Cerebellar nuclear complex (tissue), 1 donor: ENCODE data around the gene FAHD2B.
"Not testable (repeated sequence)": the region's sequence is repeated elsewhere in the genome, so short reads cannot be mapped to it uniquely, and the experiment has no call there.

Experiments used
- DNase-seq, 2 experiments: peaks; one replicate each; lab custom pipeline; 2025; lab: John Stamatoyannopoulos, UW

The FAHD2B gene, protein sequence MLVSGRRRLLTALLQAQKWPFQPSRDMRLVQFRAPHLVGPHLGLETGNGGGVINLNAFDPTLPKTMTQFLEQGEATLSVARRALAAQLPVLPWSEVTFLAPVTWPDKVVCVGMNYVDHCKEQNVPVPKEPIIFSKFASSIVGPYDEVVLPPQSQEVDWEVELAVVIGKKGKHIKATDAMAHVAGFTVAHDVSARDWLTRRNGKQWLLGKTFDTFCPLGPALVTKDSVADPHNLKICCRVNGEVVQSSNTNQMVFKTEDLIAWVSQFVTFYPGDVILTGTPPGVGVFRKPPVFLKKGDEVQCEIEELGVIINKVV

DNA sequence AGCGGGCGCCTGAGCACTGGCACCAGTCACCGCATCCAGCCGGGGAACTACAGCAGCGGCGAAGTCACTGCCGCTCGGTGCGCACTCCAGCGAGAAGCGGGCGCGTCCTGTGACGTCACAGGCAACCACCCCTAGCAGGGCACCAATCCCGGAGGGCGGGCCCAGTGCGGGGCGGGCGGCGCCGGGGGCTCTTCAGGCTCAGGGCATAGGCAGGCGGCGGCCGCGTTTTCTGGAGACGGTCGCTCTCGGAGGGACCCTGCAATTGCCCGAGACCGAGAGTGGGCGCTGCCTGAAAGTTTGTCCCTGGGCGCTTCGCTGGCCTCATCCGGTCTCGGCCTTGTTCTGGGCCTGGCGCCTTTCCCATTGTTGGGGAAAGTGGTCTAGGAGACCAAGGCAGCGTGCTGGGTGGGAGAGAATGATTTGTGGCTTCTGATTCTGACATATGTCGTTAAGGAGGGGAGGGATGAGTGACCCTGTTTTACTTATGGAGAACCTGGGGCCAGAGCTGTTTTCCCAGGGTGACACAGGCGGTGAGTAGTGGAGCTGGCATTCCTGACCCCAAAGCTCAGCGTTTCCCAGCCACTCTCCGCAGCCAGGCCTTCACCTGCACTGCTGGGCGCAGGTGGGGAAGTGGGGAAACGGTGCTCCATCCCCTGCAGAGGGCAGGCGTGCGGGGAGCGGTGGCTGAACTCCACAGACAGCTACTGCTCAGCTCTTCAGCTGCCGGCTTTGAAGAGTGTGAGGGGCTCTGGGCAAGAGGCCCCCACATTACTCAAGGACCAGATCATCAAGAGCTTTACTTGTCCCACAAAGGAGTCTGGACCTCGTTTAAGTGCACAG, at the start of gene FAHD2B:
Gene FAHD2B (minus strand): TSS at position 111 of the 840 bp plus-strand sequence. CDS start 3,176 bp downstream, outside the sequence.
- DNase-seq: peak in 1 of 2 experiments; percentile 9

DNA sequence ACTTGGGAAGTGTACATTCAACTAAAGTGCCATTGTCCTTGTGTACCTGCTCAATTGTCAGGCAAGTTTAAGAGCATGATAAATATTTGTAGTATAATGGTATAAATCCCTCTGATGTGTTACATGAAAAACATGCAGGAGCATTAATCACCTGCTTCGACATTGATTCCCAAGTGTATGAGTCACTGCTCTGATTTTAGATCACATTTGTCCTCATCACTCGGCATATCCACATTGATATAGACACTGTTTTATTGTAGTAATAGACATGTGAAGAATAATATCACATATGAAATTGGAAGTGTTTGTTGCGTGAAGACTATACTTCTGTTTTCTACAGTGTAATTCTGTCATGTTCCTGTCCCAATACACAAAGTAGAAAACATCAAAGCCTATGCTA, 49.3 kb upstream of the FAHD2B start:
- DNase-seq: not testable (repeated sequence)

DNA sequence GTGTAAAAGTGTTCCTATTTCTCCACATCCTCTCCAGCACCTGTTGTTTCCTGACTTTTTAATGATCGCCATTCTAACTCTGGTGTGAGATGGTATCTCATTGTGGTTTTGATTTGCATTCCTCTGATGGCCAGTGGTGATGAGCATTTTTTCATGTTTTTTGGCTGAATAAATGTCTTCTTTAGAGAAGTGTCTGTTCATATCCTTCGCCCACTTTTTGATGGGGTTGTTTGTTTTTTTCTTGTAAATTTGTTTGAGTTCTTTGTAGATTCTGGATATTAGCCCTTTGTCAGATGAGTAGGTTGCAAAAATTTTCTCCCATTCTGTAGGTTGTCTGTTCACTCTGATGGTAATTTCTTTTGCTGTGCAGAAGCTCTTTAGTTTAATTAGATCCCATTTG, 34.4 kb upstream of the FAHD2B start:
- DNase-seq: not testable (repeated sequence)

DNA sequence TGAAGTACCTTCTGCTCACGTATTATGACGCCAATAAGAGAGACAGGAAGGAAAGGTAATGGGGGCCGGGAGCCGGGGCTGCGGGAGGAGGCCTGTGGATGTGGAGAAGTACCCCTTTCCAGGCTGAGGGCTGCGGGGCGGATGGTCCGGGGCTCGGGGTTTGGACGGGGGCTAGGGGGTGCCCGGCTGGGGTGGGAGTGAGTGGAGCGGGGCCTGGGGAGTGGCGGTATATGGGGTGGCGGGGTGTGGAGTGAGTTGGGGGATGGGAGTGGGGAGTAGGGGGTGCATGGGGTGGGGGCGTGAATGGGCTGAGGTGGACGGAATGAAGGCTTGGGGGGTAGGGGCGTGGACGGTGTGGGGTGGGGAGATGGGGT, 19.2 kb upstream of the FAHD2B start:
- DNase-seq: not testable (repeated sequence)

DNA sequence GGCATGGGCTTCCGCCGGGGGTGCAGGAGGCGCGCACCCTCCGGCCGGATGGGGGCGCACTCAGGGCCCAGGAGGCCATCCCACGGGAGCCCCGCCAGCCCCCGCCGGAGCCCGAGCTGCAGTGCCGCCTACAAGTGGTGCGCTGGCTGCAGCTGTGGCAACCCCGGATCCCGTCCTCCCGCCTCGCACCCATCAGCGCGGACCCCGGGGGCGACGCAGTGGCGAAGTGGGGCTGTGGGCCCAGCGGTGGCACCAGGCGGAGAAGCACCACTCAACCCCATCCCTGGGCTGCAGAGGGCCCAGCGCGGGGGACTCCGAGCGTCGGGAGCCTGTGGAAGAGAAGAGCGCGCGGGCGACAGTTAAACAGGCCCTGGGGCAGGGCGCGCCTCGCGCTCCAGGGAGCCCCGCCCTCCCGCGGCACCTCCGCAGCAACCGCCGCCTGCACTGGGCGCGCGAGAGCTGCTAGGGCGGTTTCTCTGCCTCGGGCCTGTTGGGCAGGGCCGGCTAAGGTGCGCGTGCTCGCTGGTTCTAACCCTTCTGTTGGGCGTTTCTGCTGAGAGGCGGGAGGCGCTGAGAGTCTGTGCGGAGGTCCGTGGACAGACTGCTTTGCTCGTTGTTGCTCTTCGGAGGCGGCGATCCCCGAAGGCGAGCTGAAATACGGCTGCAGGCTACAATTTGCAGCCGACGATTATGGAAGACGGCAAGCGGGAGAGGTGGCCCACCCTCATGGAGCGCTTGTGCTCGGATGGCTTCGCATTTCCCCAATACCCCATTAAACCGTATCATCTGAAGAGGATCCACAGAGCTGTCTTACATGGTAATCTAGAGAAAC, 18.6 kb upstream of the FAHD2B start, which contains the start of gene ANKRD36:
Gene ANKRD36 (plus strand): TSS at position 104 of the 832 bp plus-strand sequence. CDS start 587 bp downstream, at position 691.
- not testable (repeated sequence) for DNase-seq

DNA sequence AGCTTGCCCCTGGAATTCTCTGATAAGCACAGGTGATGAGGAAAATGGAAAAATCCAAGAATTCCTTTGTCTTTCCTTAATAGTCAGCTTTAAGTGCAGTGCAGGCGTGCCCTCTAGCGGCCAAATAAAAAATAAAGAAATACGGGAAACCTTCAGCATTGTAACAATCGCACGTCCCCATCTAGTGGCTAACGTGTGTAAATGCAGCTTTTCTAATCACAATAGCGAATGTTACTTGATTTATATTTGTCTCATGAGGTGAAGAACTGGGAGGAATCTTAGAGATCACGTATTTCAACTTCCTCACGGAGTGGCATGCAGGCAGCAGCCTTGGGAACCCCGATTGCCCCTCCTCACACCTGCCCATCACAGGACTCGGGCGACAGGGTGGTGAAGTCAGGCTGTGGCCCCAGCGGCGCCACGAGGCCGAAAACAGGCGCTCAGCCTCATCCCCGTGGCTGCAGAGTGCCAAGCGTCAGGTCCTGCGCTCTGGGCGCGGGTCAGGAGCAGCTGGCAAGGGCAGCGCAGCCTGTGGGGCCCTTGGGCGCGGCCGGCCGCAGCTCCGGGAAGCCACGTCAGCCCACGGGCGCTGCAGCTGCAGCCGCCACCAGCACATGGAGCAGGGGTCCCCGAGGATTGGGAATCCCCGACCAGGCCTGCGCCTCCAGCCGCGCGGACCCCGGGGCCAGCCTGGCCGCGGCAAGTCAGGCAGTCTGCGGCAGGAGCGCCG, 17.8 kb upstream of the FAHD2B start:
- DNase-seq: not testable (repeated sequence)

DNA sequence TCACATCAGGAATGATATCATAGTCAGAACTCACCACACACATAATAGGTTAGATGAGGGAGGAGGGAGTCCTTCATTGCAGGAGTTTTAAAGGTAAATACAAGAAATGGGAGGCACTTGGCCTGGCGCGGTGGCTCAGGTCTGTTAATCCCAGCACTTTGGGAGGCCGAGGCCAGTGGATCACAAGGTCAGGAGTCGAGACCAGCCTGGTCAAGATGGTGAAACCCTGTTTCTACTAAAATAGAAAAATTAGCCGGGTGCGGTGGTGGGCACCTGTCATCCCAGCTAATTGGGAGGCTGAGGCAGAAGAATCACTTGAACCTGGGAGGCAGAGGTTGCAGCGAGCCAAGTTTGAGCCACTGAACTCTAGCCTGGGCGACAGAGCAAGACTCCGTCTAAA, 16.6 kb upstream of the FAHD2B start:
- not testable (repeated sequence) for DNase-seq

DNA sequence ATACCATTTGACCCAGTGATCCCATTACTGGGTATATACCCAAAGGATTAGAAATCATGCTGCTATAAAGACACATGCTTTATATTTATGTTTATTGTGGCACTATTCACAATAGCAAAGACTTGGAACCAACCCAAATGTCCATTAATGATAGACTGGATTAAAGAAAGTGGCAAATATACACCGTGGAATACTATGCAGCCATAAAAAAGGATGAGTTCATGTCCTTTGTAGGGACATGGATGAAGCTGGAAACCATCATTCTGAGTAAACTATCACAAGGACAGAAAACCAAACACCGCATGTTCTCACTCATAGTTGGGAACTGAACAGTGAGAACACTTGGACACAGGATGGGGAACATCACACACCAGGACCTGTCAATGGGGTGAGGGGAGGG, 12.2 kb upstream of the FAHD2B start:
- DNase-seq: not testable (repeated sequence)

DNA sequence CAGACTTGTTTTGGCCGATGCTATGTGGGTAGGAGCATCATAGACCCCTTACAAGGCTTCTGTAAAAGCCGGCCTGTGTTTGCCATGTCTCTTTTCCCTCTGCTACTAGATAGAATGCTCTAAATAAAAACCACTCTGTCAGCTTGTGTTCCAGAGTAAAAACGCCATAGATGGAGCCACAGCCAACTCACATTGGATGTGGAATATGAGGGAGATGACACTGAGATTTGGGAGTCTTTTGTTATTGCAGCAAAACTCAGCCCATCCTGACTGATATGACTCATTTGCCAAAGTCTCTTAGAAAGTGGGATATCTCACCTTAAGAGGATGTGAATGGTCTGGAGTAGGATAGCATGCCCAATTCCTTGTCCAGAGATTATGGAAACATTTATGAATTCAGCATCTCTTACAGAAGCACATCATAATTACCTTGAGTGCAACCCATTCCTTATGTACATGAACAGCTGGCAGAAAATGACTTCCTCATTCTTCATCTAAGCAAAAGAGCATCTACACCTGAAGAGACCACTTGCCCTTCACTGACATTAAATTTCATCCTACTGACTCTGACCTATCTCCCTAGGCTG, 4.2 kb upstream of the FAHD2B start:
- not testable (repeated sequence) for DNase-seq

DNA sequence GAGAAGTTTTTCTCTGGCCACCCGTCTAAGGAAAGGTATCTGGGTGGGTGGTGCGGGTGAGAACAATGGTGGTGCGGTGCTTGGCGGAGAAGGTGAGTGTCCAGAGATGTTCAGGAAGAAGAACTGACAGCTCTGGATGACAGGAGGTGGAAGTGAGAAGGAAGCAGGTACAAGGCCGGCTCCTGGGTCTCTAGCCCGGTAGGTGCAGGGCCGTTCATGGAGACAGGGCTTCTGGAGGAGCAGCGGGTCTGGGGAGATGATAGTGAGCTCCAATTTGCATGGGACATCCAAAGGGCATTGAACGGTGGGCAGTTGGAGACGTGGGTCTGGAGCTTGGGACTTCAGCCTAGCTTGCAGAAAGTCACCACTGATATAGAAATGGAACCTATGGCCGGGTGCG, 979 bp upstream of the FAHD2B start:
- no peak for DNase-seq

DNA sequence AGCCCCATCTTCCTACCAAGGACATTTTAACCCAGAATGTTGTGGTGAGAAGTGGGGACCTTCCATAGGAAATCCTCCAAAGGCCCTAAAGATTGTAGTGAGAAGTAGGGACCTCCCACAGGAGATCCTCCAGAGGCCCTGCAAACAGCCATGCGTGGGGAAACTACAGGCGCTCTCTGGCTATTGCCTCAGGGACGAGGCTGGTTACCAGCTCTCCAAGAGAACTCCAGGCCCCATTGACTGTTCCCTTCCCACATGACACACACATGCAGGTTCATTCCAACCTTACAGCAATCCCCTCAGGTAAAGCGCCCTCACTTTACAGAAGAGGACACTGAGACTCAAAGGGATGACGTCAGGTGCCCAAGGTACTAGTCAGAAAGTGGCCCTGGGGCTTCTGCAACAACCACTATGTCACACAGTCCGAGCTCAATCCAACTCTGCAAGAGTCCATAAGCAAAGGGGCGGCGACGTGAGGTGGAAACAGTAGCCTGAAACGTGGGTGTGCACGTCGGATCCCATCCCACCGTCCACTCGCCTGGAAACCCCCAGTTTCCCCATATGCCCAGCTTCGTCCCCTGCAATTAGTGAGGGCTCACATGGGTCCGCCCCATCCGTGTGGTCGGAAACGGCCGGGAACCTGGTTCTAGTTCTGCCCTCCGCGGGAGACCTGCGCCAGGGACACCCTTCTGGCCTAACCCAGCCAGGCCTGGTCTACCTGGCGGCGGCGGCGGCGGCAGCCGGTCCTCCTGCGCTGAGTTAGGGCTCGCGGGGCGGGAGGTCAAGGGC, 505 bp downstream of the FAHD2B start:
- not testable (repeated sequence) for DNase-seq

DNA sequence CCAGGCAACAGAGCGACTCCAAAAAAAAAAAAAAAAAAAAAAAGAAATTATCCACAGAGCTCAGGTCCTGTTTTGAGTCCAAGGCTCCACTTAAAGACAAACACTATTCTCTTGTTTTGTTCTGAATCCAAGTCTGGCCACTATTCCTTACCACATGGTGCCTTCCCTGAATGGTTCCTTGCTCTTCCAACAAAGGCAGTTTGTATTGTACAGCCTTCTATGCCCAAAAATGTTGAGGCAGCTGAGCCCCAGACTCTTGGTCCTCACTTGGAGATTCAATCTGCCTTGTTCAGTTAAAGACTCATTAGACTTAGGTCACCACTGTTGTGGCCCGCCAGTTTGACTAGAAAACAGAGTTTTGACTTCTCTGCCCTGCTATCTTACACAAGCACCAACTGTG, 1.7 kb downstream of the FAHD2B start:
- DNase-seq: not testable (repeated sequence)

DNA sequence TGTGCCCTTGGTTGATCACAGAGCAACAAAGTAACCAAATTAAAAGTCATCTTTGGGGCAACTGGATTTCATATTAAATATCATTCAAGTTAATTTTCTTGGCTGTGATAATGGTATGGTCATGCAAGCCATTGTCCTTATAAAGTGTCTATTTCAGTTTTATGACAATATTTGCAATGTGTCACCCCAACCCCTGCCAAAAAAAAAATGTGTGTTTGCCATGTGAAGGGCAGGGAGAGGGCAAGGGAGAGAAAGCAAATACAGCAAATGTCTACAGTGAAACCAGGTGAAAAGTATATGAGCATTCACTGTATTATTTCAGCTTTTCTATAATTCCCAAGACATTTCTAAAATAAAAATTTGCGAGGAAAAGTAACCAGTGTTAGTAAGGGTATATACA, 6.0 kb downstream of the FAHD2B start:
- DNase-seq: not testable (repeated sequence)

DNA sequence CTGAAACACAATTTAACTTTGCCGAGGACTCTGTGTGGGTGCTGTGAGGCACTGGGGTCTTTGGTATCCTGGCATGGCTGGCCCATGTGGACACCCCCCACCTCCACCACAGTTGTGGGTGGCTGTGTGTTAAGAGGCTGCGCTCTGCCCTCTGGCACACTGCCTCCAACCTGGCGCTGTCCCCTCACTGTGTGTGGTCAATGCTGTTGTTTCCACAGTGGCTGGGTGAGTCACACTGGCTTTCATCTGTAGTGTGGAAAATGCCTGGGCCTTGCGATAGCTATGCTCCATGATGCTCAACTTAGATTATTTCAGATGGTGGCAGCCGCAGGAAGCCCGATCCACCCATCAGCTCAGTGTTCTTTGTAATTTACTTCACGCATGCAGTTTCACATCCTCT, 9.6 kb downstream of the FAHD2B start:
- DNase-seq: not testable (repeated sequence)

DNA sequence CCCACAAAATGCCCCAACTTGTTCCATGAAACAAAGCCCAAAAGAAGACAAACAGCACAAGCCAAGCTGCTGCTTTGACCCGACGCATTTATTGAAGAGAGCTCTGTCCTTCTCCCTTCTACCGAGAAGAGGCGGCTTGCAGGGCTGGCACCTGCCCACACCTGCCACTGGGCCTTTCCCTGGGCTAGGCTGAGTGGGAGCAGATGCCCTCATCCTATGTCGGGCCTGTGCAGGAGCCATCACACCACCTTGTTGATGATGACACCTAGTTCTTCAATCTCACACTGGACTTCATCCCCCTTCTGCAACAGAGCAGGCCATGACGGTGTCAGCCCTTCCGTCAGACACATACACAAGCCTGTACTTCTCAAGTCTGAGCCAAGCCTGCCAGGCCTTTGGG, 11.2 kb downstream of the FAHD2B start:
- DNase-seq: not testable (repeated sequence)

DNA sequence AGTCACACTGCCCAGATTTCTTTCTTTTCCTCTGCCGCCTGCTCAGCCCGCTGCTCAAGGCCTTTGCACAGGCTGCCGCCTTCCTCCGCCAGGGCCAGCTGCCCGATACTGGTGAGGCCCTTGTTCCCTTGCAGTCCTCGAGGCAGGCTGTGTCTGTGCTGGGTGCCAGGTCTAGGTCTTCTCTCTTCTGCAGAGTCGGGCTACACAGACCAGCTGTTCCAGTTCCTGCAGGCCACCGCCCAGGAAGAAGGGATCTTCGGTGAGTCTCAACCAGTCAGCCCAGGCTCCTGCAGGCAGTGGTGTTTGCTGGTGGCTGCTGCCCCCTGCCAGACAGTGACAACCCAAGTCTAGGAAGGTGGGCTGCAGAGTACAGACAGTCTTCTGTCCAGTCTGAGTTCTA, 12.5 kb downstream of the FAHD2B start:
- DNase-seq: not testable (repeated sequence)

DNA sequence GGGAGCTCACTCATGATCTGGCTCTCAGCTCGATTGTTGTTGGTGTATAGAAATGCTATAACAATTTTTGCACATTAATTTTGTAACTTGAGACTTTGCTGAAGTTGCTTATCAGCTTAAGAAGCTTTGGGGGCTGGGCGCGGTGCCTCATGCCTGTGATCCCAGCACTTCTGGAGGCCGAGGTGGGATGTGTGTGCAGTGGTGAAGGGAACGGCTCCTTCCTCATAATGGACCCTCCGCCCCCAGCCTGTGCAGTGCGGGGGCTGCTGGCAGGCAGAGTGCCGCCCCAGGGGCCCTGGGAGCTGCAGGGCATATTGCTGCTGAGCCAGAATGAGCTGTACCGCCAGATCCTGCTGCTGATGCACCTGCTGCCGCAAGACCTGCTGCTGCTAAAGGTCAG, 13.8 kb downstream of the FAHD2B start:
- DNase-seq: not testable (repeated sequence)

DNA sequence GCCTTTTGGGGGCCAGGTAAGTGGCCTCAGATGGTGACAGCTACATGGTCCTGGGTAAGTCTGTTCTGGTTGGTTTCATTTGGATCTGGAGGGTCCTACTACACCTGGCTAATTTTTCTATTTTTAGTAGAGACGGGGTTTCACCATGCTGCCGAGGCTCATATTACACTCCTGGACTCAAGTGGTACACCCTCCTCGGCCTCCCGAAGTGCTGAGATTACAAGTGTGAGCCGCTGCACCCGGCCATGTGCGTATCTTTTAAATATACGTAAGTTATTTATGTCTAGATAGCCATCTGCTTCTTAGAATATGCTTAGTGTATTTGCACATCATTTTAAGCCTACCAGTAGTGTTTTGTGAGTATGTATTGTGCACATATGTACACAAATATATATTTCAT, 17.5 kb downstream of the FAHD2B start:
- not testable (repeated sequence) for DNase-seq

DNA sequence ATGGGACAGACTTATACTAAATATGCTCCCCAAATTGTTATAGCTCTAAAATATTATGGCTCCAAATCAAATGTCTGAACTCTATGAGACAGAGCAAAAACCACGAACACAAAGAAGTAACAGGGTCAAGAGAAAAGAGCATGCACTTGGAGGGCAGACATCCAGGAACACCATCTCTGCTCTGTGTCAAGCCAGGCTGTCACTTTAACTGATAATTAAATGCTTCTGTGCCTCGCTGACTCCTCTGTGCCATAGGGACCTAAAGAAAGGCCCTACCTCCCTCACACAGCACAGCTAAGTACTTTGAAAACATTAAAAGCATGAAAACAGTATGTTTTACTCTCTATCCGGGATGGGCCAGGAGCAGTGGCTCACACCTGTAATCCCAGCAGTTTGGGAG, 23.8 kb downstream of the FAHD2B start:
- DNase-seq: not testable (repeated sequence)

DNA sequence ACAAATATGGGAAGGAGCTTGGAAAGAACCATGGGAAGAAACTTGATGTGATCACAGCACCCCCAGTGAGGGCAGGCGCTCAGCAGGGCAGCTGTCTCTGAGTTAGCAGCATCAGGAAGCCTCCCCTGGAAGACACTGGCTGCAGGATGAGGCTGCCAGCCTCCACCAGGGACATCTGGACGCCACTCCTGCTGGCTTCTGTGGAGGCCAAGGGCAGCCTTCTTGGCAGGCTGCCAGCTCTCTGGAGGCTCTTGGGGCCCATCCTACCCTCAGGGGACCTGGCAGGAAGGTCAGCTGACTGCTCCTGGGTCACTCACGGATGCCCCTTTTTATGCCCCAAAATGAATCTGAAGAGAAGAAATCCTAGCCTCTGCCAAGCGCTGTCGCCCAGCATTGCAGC, 26.0 kb downstream of the FAHD2B start:
- DNase-seq: not testable (repeated sequence)
